Activated CD4-positive, alpha-beta T cell treated with anti-CD3 and anti-CD28 coated beads, Interleukin-2, amount 50 U/mL, for 1 hour (primary cell): ENCODE data around the gene CNIH2.
A peak's percentile ranks its signal among the peaks of the same experiment; 100 is the strongest.
"Not testable (repeated sequence)": the region's sequence is repeated elsewhere in the genome, so short reads cannot be mapped to it uniquely, and the experiment has no call there.

Experiments
- DNase-seq: peaks from one replicate; pipeline ENCODE4 v3.0.0-alpha.2; 2020

The CNIH2 gene

GRCh38 chr11:66259956-66260355 lies 18.0 kb upstream of the CNIH2 start:
- DNase-seq = no peak

GRCh38 chr11:66261578-66261977 lies 16.4 kb upstream of the CNIH2 start:
- DNase-seq = no peak

GRCh38 chr11:66262191-66262590 lies 15.8 kb upstream of the CNIH2 start:
- no peak for DNase-seq

GRCh38 chr11:66262696-66263095 lies 15.3 kb upstream of the CNIH2 start:
- no peak for DNase-seq

- no peak for DNase-seq
These were observed 14.7 kb upstream of the CNIH2 start for GRCh38 chr11:66263231-66263630.

GRCh38 chr11:66263785-66264184 lies 14.2 kb upstream of the CNIH2 start:
- DNase-seq = no peak

- DNase-seq = no peak
These were observed 13.6 kb upstream of the CNIH2 start for GRCh38 chr11:66264383-66264782.

- DNase-seq = peak; percentile 43
These were observed 13.1 kb upstream of the CNIH2 start for GRCh38 chr11:66264914-66265313.

- DNase-seq = no peak
These were observed 12.2 kb upstream of the CNIH2 start for GRCh38 chr11:66265531-66266377.

GRCh38 chr11:66266378-66267038 lies 11.5 kb upstream of the CNIH2 start:
- no peak for DNase-seq

- DNase-seq = no peak
These were observed 11.0 kb upstream of the CNIH2 start for GRCh38 chr11:66267039-66267378.

GRCh38 chr11:66267379-66268243 lies 10.4 kb upstream of the CNIH2 start:
- peak; percentile 82 for DNase-seq

GRCh38 chr11:66268244-66268951 lies 9.6 kb upstream of the CNIH2 start, which contains the start of gene RAB1B:
Gene RAB1B, plus strand, starts transcription at chr11:66268639. Its CDS starts 41 bp downstream, at chr11:66268680.
- peak; percentile 100 for DNase-seq

GRCh38 chr11:66268952-66269905 lies 8.7 kb upstream of the CNIH2 start:
- DNase-seq = no peak

- no peak for DNase-seq
These were observed 6.2 kb upstream of the CNIH2 start for GRCh38 chr11:66271816-66272215.

GRCh38 chr11:66272596-66272995 lies 5.4 kb upstream of the CNIH2 start:
- DNase-seq = no peak

GRCh38 chr11:66274219-66274618 lies 3.8 kb upstream of the CNIH2 start:
- DNase-seq = no peak

- no peak for DNase-seq
These were observed 2.6 kb upstream of the CNIH2 start for GRCh38 chr11:66275396-66275795.

GRCh38 chr11:66275984-66276612 lies 1.9 kb upstream of the CNIH2 start:
- no peak for DNase-seq

GRCh38 chr11:66276619-66277018 lies 1.4 kb upstream of the CNIH2 start:
- DNase-seq = not testable (repeated sequence)

- not testable (repeated sequence) for DNase-seq
These were observed 911 bp upstream of the CNIH2 start for GRCh38 chr11:66277064-66277463.
